Astrocyte (in vitro differentiated cells and primary cell): ENCODE measurements around the gene POU1F1.

Experiments used
- CTCF ChIP-seq: IDR thresholded peaks from 2 replicates; pipeline ENCODE4 v1.5.1; 2011; ENCODE audit warnings: low read depth, mild to moderate bottlenecking, inconsistent platforms, low read length, moderate library complexity; ENCODE audit not compliant: insufficient read depth
- EZH2 ChIP-seq: IDR thresholded peaks from 2 replicates; pipeline ENCODE4 v1.6.1; 2012; ENCODE audit warnings: mild to moderate bottlenecking, low read length, inconsistent platforms; ENCODE audit not compliant: insufficient read depth

DNA sequence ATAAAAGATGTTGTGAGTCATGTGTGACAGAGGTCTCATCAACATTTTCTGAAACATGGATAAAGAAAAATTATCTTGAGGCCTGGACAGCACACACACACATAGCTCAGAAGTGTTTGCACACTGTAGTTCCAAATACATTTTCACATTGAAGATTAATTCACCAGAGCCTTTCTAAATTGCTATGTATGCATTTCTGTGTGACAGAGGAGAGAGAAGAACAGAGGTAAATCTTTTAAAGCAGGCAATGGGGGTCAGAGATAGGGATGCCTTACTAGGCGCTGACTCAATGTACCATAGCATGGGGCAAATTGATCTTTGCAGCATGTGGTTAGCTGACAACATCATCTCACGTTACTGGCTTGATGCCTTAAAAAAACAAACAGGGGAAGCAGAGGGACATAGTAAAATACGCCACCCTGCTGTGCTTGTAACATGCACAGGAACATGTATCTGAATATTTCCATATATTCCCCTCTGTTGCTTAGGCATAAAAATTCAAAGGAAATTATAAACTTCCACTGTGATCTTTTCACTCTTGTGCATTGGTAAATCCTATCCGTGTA, 7.7 kb downstream of the POU1F1 start:
- no peak for TF ChIP-seq EZH2
- no peak for TF ChIP-seq CTCF
